Trophoblast cell (in vitro differentiated cells and primary cell): ENCODE measurements around the gene MINDY4B.

Source experiments
- DNase-seq, 2 donors: peaks; one replicate each; pipeline ENCODE4 v3.0.0-alpha.2; 2016
- H2AFZ ChIP-seq: 2 replicates; pipeline ENCODE4 v1.6.1; 2013; ENCODE audit warnings: low read length, moderate library complexity, mild to moderate bottlenecking; ENCODE audit not compliant: insufficient read depth, poor library complexity
- H2AK5ac ChIP-seq: 2 replicates; pipeline ENCODE4 v1.6.1; 2013; ENCODE audit warnings: mild to moderate bottlenecking, low read length
- H2BK120ac ChIP-seq: 2 replicates; pipeline ENCODE4 v1.6.1; 2013; ENCODE audit warnings: low read length, mild to moderate bottlenecking, moderate library complexity; ENCODE audit not compliant: insufficient read depth, poor library complexity
- H2BK12ac ChIP-seq: 2 replicates; pipeline ENCODE4 v1.6.1; 2013; ENCODE audit warnings: mild to moderate bottlenecking, low read length, moderate library complexity
- H2BK5ac ChIP-seq: 2 replicates; pipeline ENCODE4 v1.6.1; 2013; ENCODE audit warnings: low read length, low read depth, moderate library complexity, mild to moderate bottlenecking; ENCODE audit not compliant: poor library complexity
- H3K14ac ChIP-seq: 2 replicates; pipeline ENCODE4 v1.6.1; 2013; ENCODE audit warnings: mild to moderate bottlenecking, low read length
- H3K18ac ChIP-seq: 2 replicates; pipeline ENCODE4 v1.6.1; 2013; ENCODE audit warnings: mild to moderate bottlenecking, low read length
- H3K23ac ChIP-seq: 2 replicates; pipeline ENCODE4 v1.6.1; 2013; ENCODE audit warnings: low read length
- H3K27ac ChIP-seq: 2 replicates; pipeline ENCODE4 v1.5.1; 2013; ENCODE audit warnings: low read depth, mild to moderate bottlenecking, inconsistent platforms, low read length, moderate library complexity
- H3K27me3 ChIP-seq: 2 replicates; pipeline ENCODE4 v1.6.1; 2013; ENCODE audit warnings: inconsistent platforms, mild to moderate bottlenecking, low read length, moderate library complexity; ENCODE audit not compliant: insufficient read depth
- H3K36me3 ChIP-seq, 2 experiments: 1 replicate in 1 of 2; 2 replicates in 1 of 2; pipeline ENCODE4 v1.6.1; 2013; ENCODE audit warnings: low read length in 2 of 2, mild to moderate bottlenecking in 2 of 2, moderate library complexity in 1 of 2; ENCODE audit not compliant: insufficient read depth in 2 of 2, control insufficient read depth in 1 of 2
- H3K4ac ChIP-seq: 2 replicates; pipeline ENCODE4 v1.6.1; 2013; ENCODE audit warnings: low read depth, mild to moderate bottlenecking, low read length, moderate library complexity
- H3K4me1 ChIP-seq, 2 experiments: 1 replicate in 1 of 2; 2 replicates in 1 of 2; pipeline ENCODE4 v1.6.1; 2013; ENCODE audit warnings: low read length in 2 of 2, mild to moderate bottlenecking in 2 of 2, moderate library complexity in 1 of 2; ENCODE audit not compliant: insufficient read depth in 2 of 2, control insufficient read depth in 1 of 2
- H3K4me2 ChIP-seq: 2 replicates; pipeline ENCODE4 v1.6.1; 2013; ENCODE audit warnings: inconsistent platforms, mild to moderate bottlenecking, low read length, moderate library complexity
- H3K4me3 ChIP-seq: 2 replicates; pipeline ENCODE4 v1.5.1; 2013; ENCODE audit warnings: mild to moderate bottlenecking, low read depth, low read length, inconsistent platforms
- H3K79me1 ChIP-seq: one replicate; pipeline ENCODE4 v1.6.1; 2013; ENCODE audit warnings: low read length
- H3K79me2 ChIP-seq: 2 replicates; pipeline ENCODE4 v1.6.1; 2013; ENCODE audit warnings: low read length, mild to moderate bottlenecking; ENCODE audit not compliant: control insufficient read depth, insufficient read depth, poor library complexity
- H3K9ac ChIP-seq: 2 replicates; pipeline ENCODE4 v1.6.1; 2013; ENCODE audit warnings: mild to moderate bottlenecking, low read length
- H3K9me3 ChIP-seq: 2 replicates; pipeline ENCODE4 v1.6.1; 2013; ENCODE audit warnings: low read depth, mild to moderate bottlenecking, control low read depth, inconsistent platforms, low read length; ENCODE audit not compliant: insufficient read depth
- H4K12ac ChIP-seq: 2 replicates; pipeline ENCODE4 v1.6.1; 2013; ENCODE audit warnings: low read depth, mild to moderate bottlenecking, low read length, moderate library complexity
- H4K8ac ChIP-seq: 2 replicates; pipeline ENCODE4 v1.6.1; 2013; ENCODE audit warnings: low read depth, mild to moderate bottlenecking, low read length, moderate library complexity
- H4K91ac ChIP-seq: one replicate; pipeline ENCODE4 v1.6.1; 2013; ENCODE audit warnings: low read depth, mild to moderate bottlenecking, low read length, moderate library complexity
- WGBS: extraction: QIAGEN DNeasy Blood & Tissue Kit; methylation state at CpG from one replicate; pipeline ENCODE4 v1.1.7; 2013; ENCODE audit warnings: missing lambda C conversion rate; ENCODE audit not compliant: insufficient read length, insufficient coverage; ENCODE audit errors: extremely low coverage; 5-methylcytosine and 5-hydroxymethylcytosine counted together

The MINDY4B gene

DNA sequence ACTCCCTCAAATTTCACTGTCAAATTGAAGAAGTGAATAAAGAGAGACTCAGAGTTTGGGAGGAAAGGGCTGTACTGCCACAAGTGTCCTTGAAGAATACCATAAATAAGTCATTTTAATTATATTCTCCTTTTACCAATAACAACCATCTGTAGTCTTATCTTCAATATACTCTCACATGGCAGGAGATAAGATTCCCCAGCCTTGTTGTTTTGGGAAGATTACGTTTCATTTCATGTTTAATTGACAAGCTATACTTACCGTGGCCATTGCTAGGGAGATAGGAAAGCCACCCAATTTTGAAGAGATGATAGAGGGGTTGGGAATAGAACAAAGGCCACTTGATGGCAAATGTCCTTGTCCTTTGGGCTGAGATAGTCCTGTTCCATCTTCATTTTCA lies 2.3 kb downstream of the MINDY4B start:
- Histone ChIP-seq H3K4ac (no peak overlapping the region), H2AK5ac (no peak overlapping the region), H3K36me3 (no peaks in the 10 kb centered on the region), H3K4me3 (no peak overlapping the region), H3K9me3 (no peaks in the 10 kb centered on the region), H4K91ac (no peak overlapping the region), H3K18ac (no peak overlapping the region), H3K4me1 (peaks cover 0 to 3% of the 10 kb centered on the region in 2 experiments), H3K27ac (no peak overlapping the region), H2BK5ac (no peak overlapping the region), H2BK120ac (no peak overlapping the region), H2BK12ac (no peak overlapping the region), H3K4me2 (no peak overlapping the region), H2AFZ (no peak overlapping the region), H3K79me1 (no peaks in the 10 kb centered on the region), H4K12ac (no peak overlapping the region), H4K8ac (no peak overlapping the region), H3K9ac (no peak overlapping the region), H3K14ac (no peak overlapping the region), H3K23ac (no peak overlapping the region), H3K27me3 (no peaks in the 10 kb centered on the region), H3K79me2 (no peaks in the 10 kb centered on the region)
- WGBS: no CpG with 5 or more reads among the region's 2 CpGs
- no peak for DNase-seq

DNA sequence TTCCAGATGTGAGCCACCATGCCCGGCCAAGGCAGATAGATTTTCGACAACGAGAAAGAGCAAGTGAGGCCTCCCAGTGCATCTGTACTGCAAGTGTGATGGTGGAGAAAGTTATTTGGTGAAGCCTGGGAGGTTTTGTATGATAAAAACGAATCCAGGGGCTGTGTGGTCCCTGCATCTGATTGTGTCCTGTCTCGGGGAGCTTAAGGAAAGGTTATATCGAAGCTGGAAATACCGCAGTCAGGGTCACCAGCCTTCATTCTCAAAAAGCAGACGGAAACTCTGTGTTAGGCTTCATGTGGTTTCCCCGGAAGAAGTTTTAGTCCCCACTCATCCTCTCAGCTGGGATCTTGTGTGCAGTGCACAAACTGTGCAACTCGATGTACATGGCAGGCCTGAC lies 3.4 kb downstream of the MINDY4B start:
- H3K4me2 ChIP-seq: no peak overlapping the region
- no peak overlapping the region for H4K91ac ChIP-seq
- H3K4me3 ChIP-seq: no peak overlapping the region
- H3K18ac ChIP-seq: no peak overlapping the region
- no peaks in the 10 kb centered on the region for H3K36me3 ChIP-seq
- H3K27ac ChIP-seq: no peak overlapping the region
- no peak overlapping the region for H2AFZ ChIP-seq
- no peak overlapping the region for H2BK120ac ChIP-seq
- H3K79me1 ChIP-seq: no peaks in the 10 kb centered on the region
- H4K12ac ChIP-seq: no peak overlapping the region
- no peaks in the 10 kb centered on the region for H3K9me3 ChIP-seq
- H3K4me1 ChIP-seq: peaks cover 0 to 3% of the 10 kb centered on the region in 2 experiments
- no peak overlapping the region for H3K9ac ChIP-seq
- H4K8ac ChIP-seq: no peak overlapping the region
- H3K23ac ChIP-seq: no peak overlapping the region
- H3K4ac ChIP-seq: no peak overlapping the region
- no peaks in the 10 kb centered on the region for H3K27me3 ChIP-seq
- no peak overlapping the region for H3K14ac ChIP-seq
- no CpG with 5 or more reads among the region's 10 CpGs for WGBS
- no peak overlapping the region for H2BK12ac ChIP-seq
- H2BK5ac ChIP-seq: no peak overlapping the region
- H2AK5ac ChIP-seq: no peak overlapping the region
- no peaks in the 10 kb centered on the region for H3K79me2 ChIP-seq
- DNase-seq: no peak

DNA sequence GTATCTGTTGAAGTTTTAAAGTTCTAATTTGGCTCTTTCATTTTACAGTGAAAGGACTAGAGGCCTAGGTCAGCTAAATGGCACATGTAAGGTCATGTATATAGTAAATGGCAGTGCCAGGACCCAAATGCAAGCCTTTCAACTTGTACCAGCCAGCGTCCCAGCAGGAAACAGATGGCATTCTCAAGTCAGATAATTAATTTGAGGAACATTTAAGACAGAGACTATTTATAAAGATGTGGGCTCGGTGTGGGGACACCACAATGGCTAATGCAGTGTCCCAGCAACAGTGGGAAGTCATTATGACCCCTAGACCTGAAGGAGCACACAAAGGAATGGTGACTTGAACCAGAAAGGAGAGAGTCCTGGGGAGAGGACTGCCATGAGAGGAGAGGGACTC lies 6.1 kb downstream of the MINDY4B start:
- no peak overlapping the region for H3K4me3 ChIP-seq
- no peak overlapping the region for H3K4ac ChIP-seq
- H3K79me1 ChIP-seq: no peaks in the 10 kb centered on the region
- H3K23ac ChIP-seq: no peak overlapping the region
- no peak overlapping the region for H2AK5ac ChIP-seq
- WGBS: no CpG with 5 or more reads among the region's 2 CpGs
- H4K8ac ChIP-seq: no peak overlapping the region
- no peaks in the 10 kb centered on the region for H3K36me3 ChIP-seq
- H3K9me3 ChIP-seq: no peaks in the 10 kb centered on the region
- no peak overlapping the region for H2AFZ ChIP-seq
- H3K4me1 ChIP-seq: peaks cover 0 to 3% of the 10 kb centered on the region in 2 experiments
- no peaks in the 10 kb centered on the region for H3K79me2 ChIP-seq
- no peak overlapping the region for H2BK120ac ChIP-seq
- H4K91ac ChIP-seq: no peak overlapping the region
- no peak overlapping the region for H2BK5ac ChIP-seq
- H3K14ac ChIP-seq: no peak overlapping the region
- no peak overlapping the region for H4K12ac ChIP-seq
- H3K27ac ChIP-seq: no peak overlapping the region
- no peaks in the 10 kb centered on the region for H3K27me3 ChIP-seq
- no peak for DNase-seq
- H2BK12ac ChIP-seq: no peak overlapping the region
- H3K9ac ChIP-seq: no peak overlapping the region
- no peak overlapping the region for H3K18ac ChIP-seq
- no peak overlapping the region for H3K4me2 ChIP-seq

DNA sequence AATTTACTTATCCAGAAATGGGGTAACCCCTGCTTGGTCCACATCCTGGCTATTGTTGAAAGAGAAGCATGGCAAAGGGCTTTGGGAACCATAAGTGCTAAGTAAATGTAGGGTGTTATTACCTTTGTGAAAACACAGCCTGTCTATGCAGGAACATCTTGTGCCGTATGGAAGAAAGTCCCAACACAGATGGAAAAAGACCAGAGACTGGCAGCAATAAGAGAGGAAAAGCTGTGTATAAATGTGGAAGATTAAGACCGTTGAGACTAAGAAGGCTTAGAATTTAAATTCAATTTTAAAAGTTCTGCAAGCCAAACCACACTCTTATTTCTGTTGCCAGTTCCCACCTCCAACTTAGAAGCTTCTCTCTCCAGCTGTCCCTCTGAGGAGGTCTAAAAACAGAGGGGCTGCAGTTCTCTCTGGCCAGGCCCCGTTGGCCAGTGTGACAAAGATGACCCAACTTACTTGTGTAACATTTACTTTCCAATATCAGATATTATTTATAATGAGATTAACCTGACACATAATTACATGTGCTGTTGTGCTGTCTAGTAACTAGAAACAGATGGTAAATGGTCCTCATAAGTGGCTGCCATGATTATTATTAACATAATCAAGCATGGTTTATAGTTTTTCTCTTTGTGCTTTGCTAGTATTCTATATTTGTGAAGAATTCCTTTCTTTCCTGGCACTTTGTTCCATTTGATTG lies 7.0 kb downstream of the MINDY4B start:
- no peak for DNase-seq
- Histone ChIP-seq H3K27ac (no peak overlapping the region), H3K4ac (no peak overlapping the region), H3K23ac (no peak overlapping the region), H4K91ac (no peak overlapping the region), H3K9ac (no peak overlapping the region), H3K79me1 (no peaks in the 10 kb centered on the region), H2BK5ac (no peak overlapping the region), H2BK12ac (no peak overlapping the region), H3K4me1 (peaks cover 0 to 3% of the 10 kb centered on the region in 2 experiments), H3K36me3 (no peaks in the 10 kb centered on the region), H3K27me3 (no peaks in the 10 kb centered on the region), H2BK120ac (no peak overlapping the region), H3K4me2 (no peak overlapping the region), H3K79me2 (no peaks in the 10 kb centered on the region), H4K12ac (no peak overlapping the region), H3K14ac (no peak overlapping the region), H3K4me3 (no peak overlapping the region), H2AFZ (no peak overlapping the region), H3K18ac (no peak overlapping the region), H4K8ac (no peak overlapping the region), H3K9me3 (no peaks in the 10 kb centered on the region), H2AK5ac (no peak overlapping the region)
- WGBS: no CpG with 5 or more reads among the region's 3 CpGs
